Fibroblast of lung (primary cell): ENCODE measurements around the gene MAS1L. TPM values are rescaled to one million over a fixed set of nuclear protein-coding genes. Genes with fewer than 3 reads are reported as not detected.

Experiments
- DNase-seq, 2 donors: peaks; one replicate each; pipeline versions ENCODE4 v3.0.0 to v3.0.0-alpha.2; 2010; ENCODE audit warnings: low read depth in 2 of 2
- H2AFZ ChIP-seq: 2 replicates; pipeline ENCODE4 v1.5.1; 2012; ENCODE audit warnings: low read length, control low read depth, inconsistent platforms
- H3K27ac ChIP-seq: 2 replicates; pipeline ENCODE4 v1.5.1; 2011; ENCODE audit warnings: low read length, control low read depth; ENCODE audit not compliant: insufficient read depth
- H3K27me3 ChIP-seq: 2 replicates; pipeline ENCODE4 v1.5.1; 2011; ENCODE audit warnings: mild to moderate bottlenecking, low read length; ENCODE audit not compliant: control insufficient read depth, insufficient read depth
- H3K36me3 ChIP-seq: 2 replicates; pipeline ENCODE4 v1.5.1; 2011; ENCODE audit warnings: low read length; ENCODE audit not compliant: control insufficient read depth, insufficient read depth
- H3K4me1 ChIP-seq: 2 replicates; pipeline ENCODE4 v1.5.1; 2011; ENCODE audit warnings: low read length; ENCODE audit not compliant: control insufficient read depth, insufficient read depth; ENCODE audit errors: extremely low read depth
- H3K4me2 ChIP-seq: 2 replicates; pipeline ENCODE4 v1.5.1; 2011; ENCODE audit warnings: low read length, control low read depth; ENCODE audit not compliant: insufficient read depth; ENCODE audit errors: extremely low read depth
- H3K4me3 ChIP-seq, 4 experiments: fragments of 200-600 bp in 1 of 4; sonication (generic) in 1 of 4; replicated peaks in 1 of 4; 2 replicates each; pipeline ENCODE4 v1.5.1; 2011 to 2016; ENCODE audit warnings: low read length in 4 of 4, low read depth in 3 of 4, mild to moderate bottlenecking in 3 of 4, control low read depth in 2 of 4, inconsistent platforms in 1 of 4, mixed read lengths in 1 of 4; ENCODE audit not compliant: insufficient read depth in 1 of 4; ENCODE audit errors: control extremely low read depth in 1 of 4
- H3K79me2 ChIP-seq: 2 replicates; pipeline ENCODE4 v1.5.1; 2012; ENCODE audit warnings: mild to moderate bottlenecking, low read length, inconsistent platforms; ENCODE audit not compliant: control insufficient read depth, insufficient read depth
- H3K9ac ChIP-seq: 2 replicates; pipeline ENCODE4 v1.5.1; 2011; ENCODE audit warnings: mild to moderate bottlenecking, low read length, control low read depth; ENCODE audit not compliant: insufficient read depth
- H3K9me3 ChIP-seq: 2 replicates; pipeline ENCODE4 v1.5.1; 2012; ENCODE audit warnings: low read depth, low read length; ENCODE audit not compliant: control insufficient read depth, insufficient read depth
- H4K20me1 ChIP-seq: 2 replicates; pipeline ENCODE4 v1.5.1; 2011; ENCODE audit warnings: low read length; ENCODE audit not compliant: control insufficient read depth, insufficient read depth; ENCODE audit errors: extremely low read depth
- CTCF ChIP-seq, 2 donors: IDR thresholded peaks in 1 of 2; conservative IDR thresholded peaks in 1 of 2; 1 replicate in 1 of 2; 2 replicates in 1 of 2; pipeline ENCODE4 v1.5.1; 2011 to 2012; ENCODE audit warnings: low read length in 2 of 2, control low read depth in 1 of 2, inconsistent platforms in 1 of 2, low read depth in 1 of 2, mild to moderate bottlenecking in 1 of 2
- EZH2 ChIP-seq: IDR thresholded peaks from 2 replicates; pipeline ENCODE4 v1.5.1; 2012; ENCODE audit warnings: low read length, control low read depth, mild to moderate bottlenecking; ENCODE audit errors: missing control alignments
- polyA plus RNA-seq, 2 donors: library from polyadenylated mRNA; depleted of rRNA in 1 of 2; stranded (reverse) in 1 of 2; unstranded in 1 of 2; fragments of >200 nt; gene quantifications; 2 replicates each; pipeline ENCODE4 v1.2.1, GENCODE V29; 2011 to 2012; ENCODE audit warnings: missing spikeins in 1 of 2
- total RNA-seq: library from RNA; depleted of rRNA; stranded (reverse); fragments of >200 nt; gene quantifications from 2 replicates; pipeline ENCODE4 v1.2.1, GENCODE V29; 2014

The MAS1L gene
- total and polyA plus RNA-seq, 2 donors (not counting 1 experiment from before 2014, with no cell fraction given): not detected

- no peak overlapping the region for H2AFZ ChIP-seq
- no peaks in the 10 kb centered on the region for H3K4me1 ChIP-seq
- no peaks in the 10 kb centered on the region for H3K36me3 ChIP-seq
- no peak overlapping the region for H3K9ac ChIP-seq
- H3K27ac ChIP-seq: no peak overlapping the region
- H3K9me3 ChIP-seq: no peaks in the 10 kb centered on the region
- no peaks in the 10 kb centered on the region for H3K79me2 ChIP-seq
- no peaks in the 10 kb centered on the region for H4K20me1 ChIP-seq
- H3K4me2 ChIP-seq: no peak overlapping the region
- no peak overlapping the region for H3K4me3 ChIP-seq
- TF ChIP-seq EZH2 (no peak), CTCF (conservative IDR thresholded peaks at IDR 0.05 in 1 of 2, IDR thresholded peaks at IDR 0.05 in 1 of 2; ENCODE audit: low read depth in 1 of 2, low read length in 2 of 2) (no peak)
- no peaks in the 10 kb centered on the region for H3K27me3 ChIP-seq
- DNase-seq: no peak
Observed at GRCh38 chr6:29500594-29500993, 12.8 kb upstream of the MAS1L start.

GRCh38 chr6:29499704-29500103 lies 11.9 kb upstream of the MAS1L start:
- TF ChIP-seq EZH2 (no peak), CTCF (conservative IDR thresholded peaks at IDR 0.05 in 1 of 2, IDR thresholded peaks at IDR 0.05 in 1 of 2; ENCODE audit: low read depth in 1 of 2, low read length in 2 of 2) (no peak)
- H3K9me3 ChIP-seq: no peaks in the 10 kb centered on the region
- no peak overlapping the region for H3K4me3 ChIP-seq
- H3K27me3 ChIP-seq: no peaks in the 10 kb centered on the region
- H3K4me1 ChIP-seq: no peaks in the 10 kb centered on the region
- no peak overlapping the region for H2AFZ ChIP-seq
- H3K4me2 ChIP-seq: no peak overlapping the region
- no peaks in the 10 kb centered on the region for H4K20me1 ChIP-seq
- no peaks in the 10 kb centered on the region for H3K79me2 ChIP-seq
- H3K36me3 ChIP-seq: no peaks in the 10 kb centered on the region
- H3K9ac ChIP-seq: no peak overlapping the region
- no peak for DNase-seq
- no peak overlapping the region for H3K27ac ChIP-seq

DNA sequence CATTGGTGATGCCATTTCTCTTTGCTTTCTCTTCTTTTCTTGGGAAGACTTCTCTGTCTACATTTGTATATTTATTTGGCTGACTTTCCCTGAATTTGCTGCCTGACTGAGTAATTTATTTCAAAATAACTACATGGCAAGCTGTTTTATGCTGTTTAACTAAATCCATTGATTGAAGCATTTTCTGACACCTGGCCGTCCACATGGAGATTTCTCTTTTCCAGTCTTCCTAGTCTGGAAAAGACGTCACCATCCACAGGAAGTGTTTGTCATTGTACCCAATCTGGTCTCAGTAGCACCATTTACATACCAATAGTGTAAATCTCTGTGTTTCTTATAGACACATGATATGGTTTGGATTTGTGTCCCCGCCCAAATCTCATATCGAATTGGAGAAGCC lies 9.2 kb upstream of the MAS1L start:
- Histone ChIP-seq H3K4me3 (no peak overlapping the region), H4K20me1 (no peaks in the 10 kb centered on the region), H3K27ac (no peak overlapping the region), H3K36me3 (no peaks in the 10 kb centered on the region), H3K9me3 (no peaks in the 10 kb centered on the region), H3K79me2 (no peaks in the 10 kb centered on the region), H3K4me1 (no peaks in the 10 kb centered on the region), H2AFZ (no peak overlapping the region), H3K27me3 (no peaks in the 10 kb centered on the region), H3K9ac (no peak overlapping the region), H3K4me2 (no peak overlapping the region)
- no peak for DNase-seq
- TF ChIP-seq EZH2: no peak
- TF ChIP-seq CTCF (conservative IDR thresholded peaks at IDR 0.05 in 1 of 2, IDR thresholded peaks at IDR 0.05 in 1 of 2; ENCODE audit: low read depth in 1 of 2, low read length in 2 of 2): no peak
